ENCODE data around the gene TP53BP1.
A peak's percentile ranks its signal among the peaks of the same experiment; 100 is the strongest.
"Not testable (repeated sequence)": the region's sequence is repeated elsewhere in the genome, so short reads cannot be mapped to it uniquely, and the experiment has no call there.

The TP53BP1 gene

GRCh38 chr15:43406808-43407207, 86.1 kb downstream of the TP53BP1 start:
- DNase-seq, result no peak

- no peak for DNase-seq
Measured at GRCh38 chr15:43406189-43406588, 86.8 kb downstream of the TP53BP1 start.

GRCh38 chr15:43404130-43404529, 88.8 kb downstream of the TP53BP1 start:
- no peak for DNase-seq

- no peak for DNase-seq
Measured at GRCh38 chr15:43403616-43404015, 89.3 kb downstream of the TP53BP1 start.

- DNase-seq, result no peak
Measured at GRCh38 chr15:43402255-43402654, 90.7 kb downstream of the TP53BP1 start.

GRCh38 chr15:43393592-43393991, 99.4 kb downstream of the TP53BP1 start:
- DNase-seq, result not testable (repeated sequence)

GRCh38 chr15:43390723-43391122, 102.2 kb downstream of the TP53BP1 start:
- DNase-seq, result no peak

- DNase-seq, result no peak
Measured at GRCh38 chr15:43383070-43383469, 109.9 kb downstream of the TP53BP1 start.

GRCh38 chr15:43382310-43382709, 110.6 kb downstream of the TP53BP1 start:
- DNase-seq, result no peak

- DNase-seq, result no peak
Measured at GRCh38 chr15:43378601-43379000, 114.4 kb downstream of the TP53BP1 start.

- peak; percentile 20 for DNase-seq
Measured at GRCh38 chr15:43376017-43376705, 116.8 kb downstream of the TP53BP1 start.

- peak; percentile 70 for DNase-seq
Measured at GRCh38 chr15:43370975-43371974, 121.7 kb downstream of the TP53BP1 start, which contains the start of the genes TUBGCP4 and ZSCAN29. Gene TUBGCP4, plus strand, starts transcription at chr15:43371101. Its CDS starts 254 bp downstream, at chr15:43371355. Gene ZSCAN29, minus strand, starts transcription at chr15:43371043. Its CDS starts 1,130 bp downstream, at chr15:43369913.

- no peak for DNase-seq
Measured at GRCh38 chr15:43370310-43370974, 122.5 kb downstream of the TP53BP1 start.

- no peak for DNase-seq
Measured at GRCh38 chr15:43361313-43361903, 131.5 kb downstream of the TP53BP1 start.

GRCh38 chr15:43360821-43361220, 132.1 kb downstream of the TP53BP1 start:
- DNase-seq, result no peak

Data from activated gamma-delta T cell treated with Interleukin-2 at 50 U/mL for 16 hours (primary cell).